GM18907 (cell line): ENCODE measurements around the gene SRP9.

ENCODE experiments used
- ATAC-seq: cut with Tn5 transposase; IDR thresholded peaks from one replicate; pipeline ENCODE4 v1.9.1; 2021; ENCODE audit warnings: mild to moderate bottlenecking, moderate library complexity; ENCODE audit not compliant: unreplicated experiment

The SRP9 gene, protein sequence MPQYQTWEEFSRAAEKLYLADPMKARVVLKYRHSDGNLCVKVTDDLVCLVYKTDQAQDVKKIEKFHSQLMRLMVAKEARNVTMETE

DNA sequence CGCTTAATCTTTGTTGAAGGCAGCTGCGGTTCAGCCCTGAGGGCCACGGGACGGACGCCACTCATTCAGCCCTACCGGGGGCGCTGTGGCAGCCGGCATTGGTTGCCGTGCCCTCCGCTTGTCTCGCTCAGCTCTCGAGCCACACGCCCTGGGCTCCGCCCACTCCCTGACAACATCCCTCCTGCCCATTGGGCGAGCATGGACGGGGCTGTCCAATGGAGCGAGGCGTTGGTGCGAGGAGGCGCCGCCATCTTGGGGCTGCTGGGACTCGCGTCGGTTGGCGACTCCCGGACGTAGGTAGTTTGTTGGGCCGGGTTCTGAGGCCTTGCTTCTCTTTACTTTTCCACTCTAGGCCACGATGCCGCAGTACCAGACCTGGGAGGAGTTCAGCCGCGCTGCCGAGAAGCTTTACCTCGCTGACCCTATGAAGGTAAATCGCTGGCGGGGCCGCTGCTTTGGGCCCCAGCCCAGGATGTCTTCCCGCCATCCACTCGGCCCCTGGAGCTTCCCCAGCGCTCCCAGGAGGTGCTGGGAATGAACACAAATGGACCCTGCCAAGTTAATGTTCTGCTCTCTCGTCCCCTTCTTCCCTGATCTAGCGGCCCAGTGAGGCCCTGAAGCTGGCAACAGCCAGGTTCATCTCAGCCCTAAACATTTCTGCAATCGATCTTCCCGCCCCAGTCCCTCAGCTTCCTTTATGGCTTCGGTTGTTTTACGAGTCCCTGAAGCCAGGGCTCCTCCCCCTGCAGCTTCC is at the start of gene SRP9:
Gene SRP9 (plus strand): TSS at position 244 of the 754 bp plus-strand sequence. CDS start 115 bp downstream, at position 359.
- peak; percentile 99 for ATAC-seq

DNA sequence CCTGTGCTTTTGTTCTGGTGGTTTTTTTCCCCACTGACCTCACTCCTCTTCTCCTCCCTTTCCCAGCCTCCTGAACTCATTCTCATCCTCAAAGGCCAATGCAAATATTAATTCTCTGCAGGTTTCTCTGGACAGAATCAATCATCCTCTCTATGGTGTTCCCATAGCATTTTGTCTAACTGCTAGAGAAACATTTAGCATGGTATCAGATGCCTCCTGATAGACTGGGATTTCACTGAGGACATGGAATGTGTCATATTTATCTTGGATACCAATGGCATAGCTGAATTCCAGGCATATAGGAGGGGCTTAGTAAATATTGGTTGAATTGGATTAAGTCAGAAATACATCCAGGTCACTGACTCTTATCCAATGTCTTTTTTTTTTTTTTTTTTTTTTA is 46.1 kb upstream of the SRP9 start:
- ATAC-seq: no peak

DNA sequence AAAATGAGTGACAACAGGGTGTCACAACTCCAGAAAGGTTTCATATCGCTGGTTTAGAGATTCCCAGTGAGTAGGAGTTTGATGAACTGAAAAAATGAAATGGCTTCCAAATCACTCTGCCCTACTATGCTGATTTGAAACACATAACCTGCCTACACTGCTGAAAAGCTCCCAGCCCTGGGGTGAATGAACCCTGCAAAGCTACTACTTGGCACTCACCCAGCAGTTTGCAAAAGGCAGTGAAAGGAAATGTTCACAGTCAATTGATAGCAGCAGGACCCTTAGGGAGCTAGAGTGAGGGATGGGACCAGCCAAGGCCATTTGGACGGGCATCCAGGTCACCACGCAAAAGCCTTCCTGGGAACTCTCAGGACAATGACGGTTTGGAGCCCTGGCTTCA is 44.4 kb upstream of the SRP9 start:
- no peak for ATAC-seq

DNA sequence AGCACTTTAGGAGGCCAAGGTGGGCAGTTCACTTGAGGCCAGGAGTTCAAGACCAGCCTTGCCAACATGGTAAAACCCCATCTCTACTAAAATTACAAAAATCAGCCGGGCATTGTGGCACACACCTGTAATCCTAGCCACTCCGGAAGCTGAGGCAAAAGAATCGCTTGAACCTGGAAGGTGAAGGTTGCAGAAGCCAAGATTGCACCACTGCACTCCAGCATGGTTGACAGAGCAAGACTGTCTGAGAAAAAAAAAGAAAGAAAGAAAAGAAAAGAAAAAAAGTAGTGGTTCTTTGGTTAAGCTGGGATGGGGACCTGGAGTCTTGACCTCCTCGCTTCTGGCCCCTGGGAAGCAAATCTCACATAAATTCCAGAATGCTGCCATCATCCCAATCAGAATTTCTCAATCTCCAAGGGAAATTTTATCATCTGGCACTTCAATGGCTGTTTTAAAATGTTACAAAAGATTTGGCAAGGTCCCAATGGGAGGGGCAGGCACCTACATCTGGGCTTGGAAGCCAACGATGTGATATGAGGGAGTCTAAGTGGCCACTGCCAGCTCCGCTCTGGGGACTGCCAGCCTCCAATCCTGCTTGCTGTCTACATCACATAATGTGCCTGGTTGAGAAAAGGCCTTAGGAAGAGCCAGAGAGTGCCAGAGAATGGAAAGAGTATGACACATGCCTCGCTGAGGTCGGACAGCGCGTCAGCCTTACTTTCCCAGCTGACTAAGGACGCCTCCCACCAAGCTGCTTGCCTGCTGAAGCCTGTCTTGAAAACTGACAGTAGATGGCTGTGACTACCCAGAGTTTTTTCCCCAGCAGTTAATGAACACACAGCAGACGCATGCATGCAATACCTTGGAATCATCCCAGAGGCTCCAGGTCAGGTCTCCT is 42.1 kb upstream of the SRP9 start:
- ATAC-seq: no peak

DNA sequence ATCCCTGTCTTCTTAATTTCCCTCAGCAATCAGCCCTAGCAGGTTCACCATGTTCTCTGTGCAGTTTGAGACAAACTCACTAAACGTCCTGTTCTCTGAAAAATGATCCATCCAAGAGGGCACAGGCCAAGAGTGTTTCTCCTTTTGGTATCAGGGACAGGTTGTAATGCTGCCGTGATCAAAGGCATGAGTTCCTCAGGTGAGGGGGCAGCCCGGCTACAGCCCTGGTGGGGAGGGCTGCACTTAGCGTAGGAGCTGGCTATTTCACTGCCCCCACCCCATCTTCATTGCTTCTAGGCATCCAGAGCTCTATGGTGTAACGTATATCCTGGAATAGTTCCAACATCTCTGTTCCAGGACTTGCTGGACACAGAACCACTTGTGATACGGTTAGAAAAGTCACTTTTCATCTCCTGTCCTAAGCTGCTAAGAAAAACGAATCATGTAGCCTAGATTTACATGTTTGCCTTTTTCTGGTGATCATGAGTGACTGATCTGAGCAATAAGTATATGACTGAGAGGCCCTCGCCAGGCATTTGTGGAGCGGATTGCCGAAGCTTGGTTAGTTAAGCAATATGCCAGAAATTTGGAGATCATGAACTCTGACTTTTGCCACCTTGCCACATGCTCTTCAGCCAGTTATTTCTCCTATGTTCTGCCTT is 41.1 kb upstream of the SRP9 start:
- no peak for ATAC-seq

DNA sequence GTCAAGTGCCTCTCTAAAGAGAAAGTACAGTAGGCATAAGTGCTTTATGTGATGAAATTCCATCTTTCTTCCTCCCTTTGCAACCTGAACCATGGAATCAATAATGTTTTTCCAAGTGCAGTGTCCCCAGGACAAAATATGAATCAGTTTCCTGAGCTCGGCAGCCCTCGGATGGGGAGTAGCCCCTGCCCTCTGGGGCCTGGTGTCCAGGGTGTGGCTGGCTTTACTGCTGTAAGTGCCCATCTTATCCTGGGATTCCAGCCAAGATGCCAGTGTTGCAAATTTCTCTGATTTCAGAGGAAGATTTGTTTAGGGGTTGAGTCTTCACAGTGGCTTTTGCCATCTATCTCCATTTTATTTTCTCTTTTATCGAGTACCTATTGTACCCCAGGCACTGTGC is 40.5 kb upstream of the SRP9 start:
- ATAC-seq: no peak

DNA sequence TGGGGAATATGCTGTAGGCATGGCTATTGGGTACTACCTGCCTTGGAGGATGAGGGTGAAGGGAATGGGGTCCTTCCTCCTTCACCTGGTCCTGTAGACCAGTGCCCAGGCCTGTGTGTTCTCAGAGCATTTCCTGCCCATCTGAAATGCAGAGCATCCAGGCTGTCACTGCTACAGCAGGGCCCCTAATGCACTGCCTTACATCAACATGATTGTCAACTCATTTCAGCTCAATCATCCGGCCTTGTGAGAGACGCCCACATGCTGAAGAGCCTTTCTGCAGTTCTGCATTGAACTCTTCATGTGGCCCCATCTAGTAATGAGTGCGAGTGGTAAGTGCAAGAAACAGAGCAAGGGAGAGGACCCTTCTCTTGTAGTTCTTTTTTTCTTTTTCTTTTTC is 39.8 kb upstream of the SRP9 start:
- ATAC-seq: no peak

DNA sequence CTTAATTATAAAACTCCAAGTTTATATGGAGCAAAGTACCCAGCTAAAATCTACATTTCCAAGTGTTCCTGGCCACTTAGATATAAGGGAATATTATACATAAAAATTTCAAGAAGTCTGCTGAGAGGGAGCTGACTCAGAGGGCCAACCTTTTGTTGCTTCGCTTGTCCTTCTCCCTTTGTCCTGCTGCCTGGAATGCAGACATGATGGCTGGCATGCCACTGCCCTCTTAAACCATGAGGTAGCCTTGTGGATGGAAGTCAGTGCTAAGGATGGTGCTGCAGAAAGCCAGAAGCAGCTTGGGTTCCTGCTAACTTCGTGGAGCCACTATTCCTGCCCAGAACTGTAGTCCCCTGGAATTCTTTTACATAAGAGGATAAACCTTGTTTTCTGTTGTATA is 38.9 kb upstream of the SRP9 start:
- ATAC-seq: no peak

DNA sequence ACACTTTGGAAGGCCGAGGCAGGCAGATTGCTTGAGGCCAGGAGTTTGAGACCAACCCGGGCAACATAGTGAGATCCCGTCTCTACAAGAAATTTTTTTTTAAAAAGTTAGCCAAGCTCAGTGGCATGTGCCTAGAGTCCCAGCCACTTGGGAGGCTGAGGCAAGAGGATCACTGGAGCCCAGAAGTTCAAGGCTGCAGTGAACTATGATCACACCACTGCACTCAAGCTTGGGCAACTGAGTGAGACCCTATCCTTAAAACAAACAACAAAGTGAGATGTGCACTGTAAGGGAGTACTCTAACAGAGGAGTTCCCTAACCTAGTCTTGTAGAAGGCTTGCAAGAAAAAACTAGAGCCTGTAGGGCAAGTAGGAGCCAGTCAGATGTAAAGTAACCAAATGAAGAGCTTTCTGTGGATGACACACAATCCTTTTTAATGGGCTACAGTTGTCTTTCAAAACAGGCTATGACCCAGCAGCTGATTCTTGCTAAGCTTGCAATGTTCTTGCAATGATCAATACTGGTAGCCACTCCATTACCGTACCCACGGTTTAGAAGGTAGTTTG is 38.0 kb upstream of the SRP9 start:
- ATAC-seq: no peak

DNA sequence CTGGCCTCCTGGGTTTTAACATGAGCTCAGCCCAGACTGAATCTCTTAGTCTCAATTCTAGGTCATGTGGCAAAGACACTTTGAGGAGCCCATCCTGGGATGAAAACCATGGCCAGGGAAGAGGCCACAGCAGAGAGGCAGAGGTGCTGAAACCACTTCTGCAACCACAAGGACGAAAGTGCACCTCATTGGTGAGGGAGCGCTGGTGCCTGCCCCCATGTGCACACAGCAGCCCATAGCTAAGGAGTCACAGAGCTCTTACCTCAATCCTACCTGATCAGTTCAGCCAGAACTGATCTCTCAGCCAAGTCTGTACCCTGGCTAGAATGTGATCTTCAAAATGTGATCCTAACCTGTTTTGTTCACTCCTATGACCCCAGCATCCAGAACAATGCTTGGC is 32.9 kb upstream of the SRP9 start:
- ATAC-seq: no peak

DNA sequence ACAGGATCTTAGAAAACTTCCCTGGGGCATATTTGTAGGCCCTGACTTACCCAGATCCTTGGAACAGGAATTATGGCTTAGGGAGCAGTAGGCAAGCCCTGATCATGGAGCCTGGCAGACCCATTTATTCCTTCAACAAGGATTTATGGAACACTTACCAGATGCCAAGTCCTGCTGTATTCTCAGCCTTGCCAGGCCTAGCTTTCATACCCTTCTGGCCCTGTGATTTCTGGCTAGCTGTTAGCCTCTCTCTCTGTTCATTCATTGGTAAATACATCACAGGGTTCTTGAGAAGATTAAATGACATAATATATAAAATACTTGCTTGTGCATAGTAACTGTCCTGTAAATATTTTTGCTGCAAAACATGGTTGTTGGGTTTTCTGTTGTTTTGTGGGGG is 32.4 kb upstream of the SRP9 start:
- ATAC-seq: no peak

DNA sequence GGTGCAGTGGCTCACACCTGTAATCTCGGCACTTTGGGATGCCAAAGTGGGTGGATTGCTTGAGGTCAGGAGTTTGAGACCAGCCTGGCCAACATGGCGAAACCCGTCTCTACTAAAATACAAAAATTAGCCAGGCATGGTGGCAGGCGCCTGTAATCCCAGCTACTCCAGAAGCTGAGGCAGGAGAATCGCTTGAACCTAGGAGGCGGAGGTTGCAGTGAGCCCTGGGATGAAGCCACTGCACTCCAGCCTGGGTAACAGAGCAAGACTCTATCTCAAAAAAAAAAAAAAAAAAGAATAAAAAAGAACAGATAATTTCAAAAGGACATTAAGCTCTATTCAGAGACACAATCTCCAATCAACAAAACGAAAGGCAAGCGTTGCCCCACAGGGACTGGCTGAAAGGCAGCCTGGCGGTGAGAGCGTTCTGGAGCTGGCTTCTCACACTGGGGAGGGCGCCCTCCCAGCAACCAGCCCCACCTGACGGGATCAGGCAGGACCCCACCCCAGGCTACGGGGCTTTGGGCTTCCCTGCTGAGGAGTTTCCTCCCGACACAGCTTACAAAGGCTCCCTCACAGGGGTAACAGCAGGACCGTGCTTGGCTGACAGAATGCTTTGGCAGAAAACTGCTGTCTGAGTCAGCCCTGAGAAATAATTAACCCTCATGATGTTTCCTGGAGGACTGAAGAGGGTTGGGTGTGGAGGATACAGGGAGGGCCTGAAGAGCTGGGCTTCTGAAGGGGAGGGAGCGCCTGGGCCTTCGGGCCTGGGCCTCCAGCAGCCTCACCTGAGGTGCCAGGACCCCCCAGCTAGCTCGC is 31.1 kb upstream of the SRP9 start:
- ATAC-seq: peak; percentile 84

DNA sequence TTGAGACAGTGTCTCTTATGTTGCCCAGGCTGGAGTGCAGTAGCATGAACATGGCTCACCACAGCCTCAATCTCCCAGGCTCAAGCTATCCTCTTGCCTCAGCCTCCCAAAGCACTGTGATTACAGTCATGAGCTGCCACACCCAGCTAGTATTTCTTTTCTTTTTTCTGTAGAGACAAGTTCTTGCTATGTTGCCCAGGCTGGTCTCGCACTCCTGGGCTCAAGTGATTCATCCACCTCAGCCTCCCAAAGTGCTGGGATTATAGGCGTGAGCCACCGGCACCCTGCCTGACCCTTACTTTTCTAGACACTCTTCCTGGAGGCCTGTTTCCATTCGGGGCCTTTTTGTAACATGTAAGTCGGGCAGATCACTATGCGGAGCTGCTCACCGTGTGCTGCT is 30.1 kb upstream of the SRP9 start:
- ATAC-seq: no peak

DNA sequence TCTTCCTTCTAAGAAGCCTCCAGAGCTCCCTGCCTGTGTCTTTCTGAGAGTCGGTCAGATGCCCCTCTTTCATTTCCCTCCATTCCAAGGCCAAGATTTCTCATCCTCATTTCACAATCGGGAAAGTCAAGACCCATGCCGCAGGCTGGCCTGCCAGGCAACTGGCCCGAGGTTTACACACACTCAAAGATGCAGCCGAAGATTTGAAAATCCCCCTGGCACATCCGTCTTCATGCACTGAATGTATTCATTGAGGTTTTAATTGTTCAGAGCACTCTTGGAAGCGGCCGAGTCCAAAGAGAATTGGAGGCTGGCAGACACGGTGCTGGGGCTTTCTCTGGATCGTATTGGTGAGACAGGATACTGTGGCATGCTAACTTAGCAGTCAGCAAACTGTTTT is 29.1 kb upstream of the SRP9 start:
- ATAC-seq: no peak

DNA sequence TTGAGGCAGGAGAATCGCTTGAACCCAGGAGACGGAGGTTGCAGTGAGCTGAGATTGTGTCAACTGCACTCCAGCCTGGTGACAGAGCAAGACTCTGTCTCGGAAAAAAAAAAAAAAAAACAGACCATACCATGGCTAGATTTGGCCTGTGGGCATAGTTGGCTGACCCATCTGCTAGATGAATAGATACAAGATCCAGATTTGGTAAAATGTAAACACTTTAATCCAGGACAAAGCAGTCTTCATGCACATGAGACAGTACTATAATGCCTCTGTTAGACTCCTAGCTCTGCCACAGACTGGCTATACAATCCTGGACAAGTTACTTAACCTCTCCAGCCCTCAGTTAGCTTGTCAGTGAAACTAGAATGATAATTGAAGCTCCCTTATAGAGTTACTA is 27.9 kb upstream of the SRP9 start:
- ATAC-seq: no peak

DNA sequence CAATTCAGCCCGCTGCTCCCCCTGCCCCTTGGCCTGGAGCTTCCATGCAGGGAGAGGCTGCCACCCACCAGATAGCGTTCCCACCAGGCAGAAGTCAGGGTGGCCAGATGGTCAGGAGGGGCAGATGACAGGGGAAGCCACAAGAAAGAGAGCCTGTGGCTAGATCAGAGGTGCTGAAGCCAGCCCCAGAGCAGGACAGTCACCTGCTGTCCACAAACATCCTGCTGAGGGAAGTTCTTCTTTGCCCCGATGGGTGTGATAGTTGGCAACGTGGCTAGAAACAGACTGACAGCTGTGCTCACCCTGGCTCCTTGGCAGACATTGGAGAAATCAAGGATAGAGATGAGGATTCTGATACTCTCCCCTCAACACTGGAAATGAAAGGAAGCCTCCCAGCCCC is 27.2 kb upstream of the SRP9 start:
- ATAC-seq: no peak

DNA sequence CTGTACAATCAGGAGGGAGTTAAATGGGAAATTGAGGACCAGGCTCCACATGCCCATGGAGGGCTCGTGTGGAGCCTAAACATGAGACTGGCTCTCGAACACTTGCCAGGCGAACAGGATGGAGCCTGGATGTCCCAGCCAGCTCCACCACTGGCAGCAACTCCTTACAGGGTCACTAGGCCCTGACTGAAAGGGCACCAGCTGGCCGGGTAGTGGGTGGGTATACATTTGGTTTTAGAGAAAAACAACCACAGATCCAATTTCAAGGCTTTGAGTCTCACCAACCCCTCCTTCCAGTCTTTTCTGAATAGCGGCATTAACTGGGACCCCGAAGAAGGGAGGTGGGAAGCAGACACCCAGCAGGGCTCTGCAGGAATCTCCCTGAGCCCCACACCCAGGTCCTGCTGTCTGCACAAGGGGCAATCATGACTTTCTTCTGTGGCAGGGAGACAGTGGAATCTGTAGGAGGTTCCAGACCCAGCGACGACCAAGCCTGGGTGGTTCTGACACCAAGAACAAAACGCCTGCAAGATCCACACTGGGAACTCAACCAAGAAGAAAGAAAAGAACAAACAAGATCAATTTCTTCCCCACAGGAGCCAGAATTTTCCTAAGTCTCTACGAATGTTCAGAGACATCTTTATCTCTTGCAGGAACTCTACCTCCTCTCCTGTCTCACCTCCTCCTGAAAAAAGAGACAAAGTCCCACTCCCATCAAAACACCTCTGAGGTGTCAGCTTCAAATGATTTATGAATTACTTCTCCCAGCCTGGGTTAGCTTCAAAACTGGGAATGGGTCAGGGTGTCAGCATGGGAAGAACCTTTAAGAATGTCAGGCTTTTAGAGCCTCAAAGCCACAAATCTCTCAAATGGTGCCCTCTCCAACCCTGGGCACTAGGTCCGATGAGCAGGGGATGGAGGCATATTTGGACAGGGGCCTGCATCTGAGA is 26.5 kb upstream of the SRP9 start:
- ATAC-seq: no peak

DNA sequence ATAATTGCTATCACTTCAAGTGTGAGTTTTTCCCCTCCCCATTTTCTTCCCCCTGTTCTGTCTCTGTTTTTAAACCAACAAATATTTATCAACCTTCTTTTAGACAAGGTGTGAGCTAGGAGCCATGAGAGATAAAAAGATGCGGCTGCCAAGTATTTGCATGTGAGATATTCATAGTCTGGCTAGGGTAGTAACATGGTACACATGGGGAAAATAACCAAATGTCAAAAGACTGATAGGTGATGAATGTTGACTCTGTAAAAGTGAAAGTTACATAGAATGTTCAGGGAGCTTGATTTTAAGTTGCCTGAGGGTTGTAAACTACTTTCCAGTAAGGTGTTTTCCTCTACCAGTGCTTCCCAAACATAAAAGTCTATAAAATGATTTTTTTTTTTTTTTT is 25.4 kb upstream of the SRP9 start:
- no peak for ATAC-seq

DNA sequence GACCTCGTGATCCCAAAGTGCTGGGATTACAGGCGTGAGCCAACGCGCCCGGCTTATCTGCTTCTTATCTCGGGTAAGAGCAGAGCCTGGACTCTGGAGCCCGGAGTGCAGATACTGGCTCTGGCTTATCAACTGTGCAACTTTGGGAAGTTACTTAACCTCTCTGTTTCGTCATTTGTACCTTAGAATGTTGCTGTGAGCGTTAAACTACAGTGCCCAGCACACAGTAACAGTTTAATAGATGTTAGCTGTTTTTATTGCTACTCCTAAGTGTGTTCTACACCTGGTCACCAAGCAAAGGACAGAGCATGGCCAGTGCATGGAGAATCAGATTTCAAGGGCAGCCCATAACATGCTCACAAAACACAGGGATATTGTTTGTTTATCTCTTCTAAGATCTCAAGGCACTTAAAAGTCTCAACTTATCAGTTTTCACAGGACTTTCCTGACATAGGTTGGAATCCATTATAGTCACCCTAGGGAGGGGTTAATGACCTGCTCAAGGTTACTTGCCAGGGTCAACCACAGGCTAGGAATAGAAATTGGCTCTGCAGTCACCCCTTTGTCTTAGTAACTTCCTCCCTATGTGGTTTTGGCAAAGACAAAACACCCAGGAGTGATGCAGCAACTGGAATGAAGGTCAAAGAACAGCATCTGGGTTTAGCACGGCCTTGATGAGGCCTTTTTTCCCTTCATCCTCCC is 22.5 kb upstream of the SRP9 start:
- no peak for ATAC-seq
